ENCODE results near the gene SPIB. TPM values are rescaled to one million over a fixed set of nuclear protein-coding genes. Genes with fewer than 3 reads are reported as not detected.

The SPIB gene
- total and polyA plus RNA-seq, 2 of the 4 experiments (the other 2 are of a cell fraction) = not detected

DNA sequence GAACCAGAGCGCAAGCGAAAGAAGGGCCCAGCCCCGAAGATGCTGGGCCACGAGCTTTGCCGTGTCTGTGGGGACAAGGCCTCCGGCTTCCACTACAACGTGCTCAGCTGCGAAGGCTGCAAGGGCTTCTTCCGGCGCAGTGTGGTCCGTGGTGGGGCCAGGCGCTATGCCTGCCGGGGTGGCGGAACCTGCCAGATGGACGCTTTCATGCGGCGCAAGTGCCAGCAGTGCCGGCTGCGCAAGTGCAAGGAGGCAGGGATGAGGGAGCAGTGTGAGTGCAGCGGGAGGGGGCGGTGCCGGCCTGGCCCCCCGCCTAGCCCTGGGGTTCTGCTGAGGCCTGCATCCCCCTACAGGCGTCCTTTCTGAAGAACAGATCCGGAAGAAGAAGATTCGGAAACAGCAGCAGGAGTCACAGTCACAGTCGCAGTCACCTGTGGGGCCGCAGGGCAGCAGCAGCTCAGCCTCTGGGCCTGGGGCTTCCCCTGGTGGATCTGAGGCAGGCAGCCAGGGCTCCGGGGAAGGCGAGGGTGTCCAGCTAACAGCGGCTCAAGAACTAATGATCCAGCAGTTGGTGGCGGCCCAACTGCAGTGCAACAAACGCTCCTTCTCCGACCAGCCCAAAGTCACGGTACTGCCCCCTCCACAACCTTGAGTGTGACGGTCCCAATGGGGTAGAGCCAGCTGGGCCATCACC, 40.4 kb upstream of the SPIB start:
- BruUV-seq (replicated peaks) = no TSS peak
- no peak overlapping the region for H3K4me2 ChIP-seq (ENCODE audit: low read depth, low read length)
- no peak overlapping the region for H4K5ac ChIP-seq (ENCODE audit: low read depth, low read length)
- peaks cover 0 to 30% of the 10 kb centered on the region in 2 experiments for H3K79me1 ChIP-seq (ENCODE audit: low read depth in 1 of 2, low read length in 2 of 2)
- no peak overlapping the region for H2BK120ac ChIP-seq (ENCODE audit: low read depth, low read length)
- H3K9ac ChIP-seq (ENCODE audit: low read depth, low read length) = no peak overlapping the region
- H3K14ac ChIP-seq (replicated peaks; ENCODE audit: low read depth, low read length) = no peak overlapping the region
- H2AFZ ChIP-seq (replicated peaks; ENCODE audit: low read length, poor library complexity) = peak overlapping the region; percentile 21
- H3K56ac ChIP-seq (ENCODE audit: extremely low read depth, insufficient read depth, low read length) = no peak overlapping the region
- H4K91ac ChIP-seq (ENCODE audit: insufficient read depth, low read depth, low read length) = no peak overlapping the region
- H3K9me3 ChIP-seq (ENCODE audit: control insufficient read depth, insufficient read depth, low read length) = no peaks in the 10 kb centered on the region
- no peak for TF ChIP-seq MAFK (IDR thresholded peaks at IDR 0.05; ENCODE audit: low read depth, low read length)
- TF ChIP-seq MAZ (IDR thresholded peaks at IDR 0.05; ENCODE audit: borderline replicate concordance, low read depth, low read length) = no peak
- no peak for TF ChIP-seq NFE2L2 (IDR thresholded peaks at IDR 0.05; ENCODE audit: low read depth, low read length)
- TF ChIP-seq POLR2A (IDR thresholded peaks at IDR 0.05; ENCODE audit: low read depth, low read length) = no peak
- no peak for TF ChIP-seq BHLHE40 (IDR thresholded peaks at IDR 0.05; ENCODE audit: low read depth, low read length)
- no peak for TF ChIP-seq FOS (IDR thresholded peaks at IDR 0.05; ENCODE audit: low read depth, low read length)
- TF ChIP-seq RFX5 (IDR thresholded peaks at IDR 0.05; ENCODE audit: low read depth, low read length) = no peak
- H3K4ac ChIP-seq (ENCODE audit: low read depth, low read length) = no peak overlapping the region
- no peak overlapping the region for H3K23ac ChIP-seq (ENCODE audit: low read depth, low read length)
- peaks cover 8% of the 10 kb centered on the region for H4K20me1 ChIP-seq (ENCODE audit: insufficient read depth, low read length)
- no peak for DNase-seq
- intact Hi-C loops (cut with micrococcal nuclease) (loop anchor here (5.0 kb wide), 1 partner anchor 424 kb away; no protein-coding TSS in a partner anchor), dilution Hi-C loops (cut with HindIII; ENCODE audit: low sequenced_read_pairs, unreplicated experiment) (no loop called here), in situ Hi-C loops (cut with MboI; ENCODE audit: low sequenced_read_pairs) (loop anchor here (5.0 kb wide), 1 partner anchor 344 kb away; the partner anchor contains the start of gene CLEC11A)
- CTCF ChIA-PET = no interaction called here
- no peak overlapping the region for H3K18ac ChIP-seq (ENCODE audit: low read depth, low read length)
- H3K4me1 ChIP-seq (ENCODE audit: control insufficient read depth, insufficient read depth, low read length) = no peaks in the 10 kb centered on the region
- H2BK5ac ChIP-seq (ENCODE audit: low read depth, low read length, poor library complexity, severe bottlenecking) = no peak overlapping the region
- no peak overlapping the region for H2BK15ac ChIP-seq (ENCODE audit: low read depth, low read length)
- H4K8ac ChIP-seq (ENCODE audit: low read depth in 2 of 2, low read length in 2 of 2) = no peak overlapping the region
- H3K9me1 ChIP-seq (ENCODE audit: insufficient read depth, low read length) = no peaks in the 10 kb centered on the region
- H3K27me3 ChIP-seq (ENCODE audit: control insufficient read depth, insufficient read depth, low read length) = no peaks in the 10 kb centered on the region
- no peak overlapping the region for H2AK9ac ChIP-seq (replicated peaks; ENCODE audit: low read depth, low read length, poor library complexity)
- WGBS, 2 experiments (ENCODE audit: extremely low coverage in 2 of 2, insufficient read length in 1 of 2) = 95% methylated on average over 28 of the region's 36 CpGs; no CpG with 5 or more reads in 1 of the 2 experiments
- POLR2A ChIA-PET (ENCODE audit: unreplicated experiment) = no interaction called here
- H3K4me3 ChIP-seq (ENCODE audit: insufficient read depth, low read depth, low read length) = no peak overlapping the region
- H3K36me3 ChIP-seq (ENCODE audit: control insufficient read depth, insufficient read depth, low read length) = peaks cover 42% of the 10 kb centered on the region
- no peak for ATAC-seq (ENCODE audit: low read depth)
- H2AK5ac ChIP-seq (ENCODE audit: low read depth, low read length) = no peak overlapping the region
- H2BK20ac ChIP-seq (ENCODE audit: low read depth, low read length) = no peak overlapping the region
- no peak overlapping the region for H3K27ac ChIP-seq (ENCODE audit: insufficient read depth, low read length)
